GM23338 (cell line): ENCODE data around the gene IST1. TPM values are rescaled to one million over a fixed set of nuclear protein-coding genes. Genes with fewer than 3 reads are reported as not detected.

Experiments used
- ATAC-seq: fragments of 200-7000 bp; cut with Tn5 transposase; 3 replicates; pipeline ENCODE4 v1.9.1; 2020
- DNase-seq: peaks from one replicate; pipeline ENCODE4 v3.0.0-alpha.2; 2015; ENCODE audit warnings: low spot score
- H2AFZ ChIP-seq: fragments of 200-600 bp; sonication (generic); 2 replicates; pipeline ENCODE4 v1.8.0; 2016; ENCODE audit warnings: antibody characterized with exemption, mild to moderate bottlenecking, moderate library complexity
- H3F3A ChIP-seq: fragments of 200-600 bp; sonication (generic); replicated peaks from 2 replicates; pipeline ENCODE4 v1.8.0; 2017; ENCODE audit warnings: antibody characterized with exemption, mixed run types, low read depth
- H3K27ac ChIP-seq: fragments of 200-600 bp; sonication (generic); 2 replicates; pipeline ENCODE4 v1.6.1; 2016; ENCODE audit warnings: low read depth
- H3K27me3 ChIP-seq: fragments of 200-600 bp; sonication (generic); 2 replicates; pipeline ENCODE4 v1.8.0; 2016; ENCODE audit warnings: mild to moderate bottlenecking, mixed run types, moderate library complexity; ENCODE audit not compliant: insufficient read depth
- H3K36me3 ChIP-seq: fragments of 200-600 bp; sonication (generic); 2 replicates; pipeline ENCODE4 v1.8.0; 2016; ENCODE audit warnings: mild to moderate bottlenecking; ENCODE audit not compliant: insufficient read depth
- H3K4me1 ChIP-seq: fragments of 200-600 bp; sonication (generic); 2 replicates; pipeline ENCODE4 v1.8.0; 2016; ENCODE audit warnings: mild to moderate bottlenecking, moderate library complexity; ENCODE audit not compliant: insufficient read depth
- H3K4me2 ChIP-seq: fragments of 200-600 bp; sonication (generic); 2 replicates; pipeline ENCODE4 v1.7.1; 2017; ENCODE audit warnings: mixed run types
- H3K4me3 ChIP-seq: fragments of 200-600 bp; sonication (generic); 2 replicates; pipeline ENCODE4 v1.6.1; 2016; ENCODE audit warnings: mixed run types
- H3K79me2 ChIP-seq: fragments of 200-600 bp; sonication (generic); replicated peaks from 2 replicates; pipeline ENCODE4 v1.8.0; 2017; ENCODE audit warnings: mild to moderate bottlenecking; ENCODE audit not compliant: insufficient read depth
- H3K9me2 ChIP-seq: fragments of 200-600 bp; sonication (generic); 2 replicates; pipeline ENCODE4 v1.8.0; 2017; ENCODE audit not compliant: insufficient read depth
- H4K20me1 ChIP-seq: fragments of 200-600 bp; sonication (generic); replicated peaks from 2 replicates; pipeline ENCODE4 v1.8.0; 2017; ENCODE audit warnings: mild to moderate bottlenecking; ENCODE audit not compliant: insufficient read depth
- H3K27ac Mint-ChIP-seq: 2 replicates; pipeline ENCODE4 v1.8.0; 2020; ENCODE audit warnings: inconsistent platforms, mild to moderate bottlenecking, moderate library complexity, mixed read lengths
- H3K27me3 Mint-ChIP-seq: 3 replicates; pipeline ENCODE4 v1.8.0; 2022; ENCODE audit warnings: low read depth, mild to moderate bottlenecking, moderate library complexity, mixed read lengths, inconsistent platforms; ENCODE audit not compliant: insufficient read depth, poor library complexity
- H3K36me3 Mint-ChIP-seq: 3 replicates; pipeline ENCODE4 v1.8.0; 2021; ENCODE audit warnings: low read depth, mild to moderate bottlenecking, inconsistent platforms, moderate library complexity, mixed read lengths
- H3K4me1 Mint-ChIP-seq: 3 replicates; pipeline ENCODE4 v1.8.0; 2020; ENCODE audit warnings: mild to moderate bottlenecking, inconsistent platforms, mixed read lengths
- H3K4me3 Mint-ChIP-seq: 3 replicates; pipeline ENCODE4 v1.8.0; 2021; ENCODE audit warnings: moderate library complexity, mild to moderate bottlenecking, inconsistent platforms, mixed read lengths
- H3K9me3 Mint-ChIP-seq: 3 replicates; pipeline ENCODE4 v1.8.0; 2020; ENCODE audit warnings: moderate library complexity, mild to moderate bottlenecking, inconsistent platforms, mixed read lengths
- EZH2 ChIP-seq: fragments of 200-600 bp; sonication (generic); IDR thresholded peaks from one replicate; pipeline ENCODE4 v1.8.0; 2017; ENCODE audit warnings: antibody characterized with exemption, mild to moderate bottlenecking, low read depth; ENCODE audit not compliant: unreplicated experiment
- POLR2AphosphoS5 ChIP-seq: IDR thresholded peaks from 2 replicates; pipeline ENCODE4 v1.6.1; 2016; ENCODE audit warnings: antibody characterized with exemption, low read depth
- REST ChIP-seq: IDR thresholded peaks from one replicate; pipeline ENCODE4 v1.6.1; 2018; ENCODE audit warnings: antibody characterized with exemption; ENCODE audit not compliant: unreplicated experiment
- STAT1 ChIP-seq: IDR thresholded peaks from one replicate; pipeline ENCODE4 v1.6.1; 2016; ENCODE audit warnings: antibody characterized with exemption; ENCODE audit not compliant: unreplicated experiment
- ZNF114 ChIP-seq: fragments of 250-450 bp; sonication (Bioruptor Pico); IDR thresholded peaks from 2 replicates; pipeline ENCODE4 v1.5.0; 2020; ENCODE audit warnings: mild to moderate bottlenecking, moderate library complexity
- ZNF331 ChIP-seq: fragments of 250-450 bp; sonication (Bioruptor Pico); IDR thresholded peaks from 2 replicates; pipeline ENCODE4 v1.5.0; 2020; ENCODE audit warnings: low read depth, mild to moderate bottlenecking, moderate library complexity
- polyA plus RNA-seq: library from polyadenylated mRNA; unstranded; fragments of >200 nt; fragmentation: Nextera tagmentation; extraction: Ambion mirVana; gene quantifications from 2 replicates; pipeline ENCODE4 v1.2.1, GENCODE V29; 2016
- total RNA-seq: library from RNA; depleted of rRNA; stranded (reverse); fragments of >200 nt; shearing (Covaris generic); gene quantifications from 2 replicates; pipeline ENCODE4 v1.2.3, GENCODE V29; 2014

The IST1 gene
- total and polyA plus RNA-seq, 2 experiments from 2014 or later, result 108 to 234 TPM

GRCh38 chr16:71912534-71913275 is 17.4 kb downstream of the IST1 start:
- H3F3A ChIP-seq, result 0 out of 2 replicates have a peak, but pooled peaks cover 3% of the 10 kb centered on the region
- H3K4me1 ChIP-seq, result peaks cover 9% of the 10 kb centered on the region; the same call in 1 of the 2 replicates
- H3K79me2 ChIP-seq, result peaks cover 100% of the 10 kb centered on the region
- ATAC-seq (no peak; the same call in 2 of the 3 replicates), DNase-seq (peak; percentile 14)
- peaks cover 97% of the 10 kb centered on the region for H4K20me1 ChIP-seq
- 0 out of 2 replicates have a peak overlapping the region, but pooled peaks have one; percentile 40 for H3K27ac ChIP-seq
- H3K4me3 ChIP-seq, result no peak overlapping the region
- no peaks in the 10 kb centered on the region for H3K9me3 Mint-ChIP-seq
- H3K36me3 ChIP-seq, result peaks cover 27% of the 10 kb centered on the region
- peaks cover 2% of the 10 kb centered on the region for H3K27me3 Mint-ChIP-seq
- no peaks in the 10 kb centered on the region for H3K9me2 ChIP-seq
- no peaks in the 10 kb centered on the region for H3K27me3 ChIP-seq
- no peak overlapping the region for H3K27ac Mint-ChIP-seq
- H3K4me3 Mint-ChIP-seq, result no peak overlapping the region
- no peak overlapping the region for H3K4me2 ChIP-seq
- TF ChIP-seq ZNF114 (CRISPR knock-in tag), result no peak
- no peak for TF ChIP-seq STAT1
- TF ChIP-seq REST, result no peak
- no peak for TF ChIP-seq POLR2AphosphoS5
- TF ChIP-seq ZNF331 (CRISPR knock-in tag), result no peak
- no peak for TF ChIP-seq EZH2
- H2AFZ ChIP-seq, result no peak overlapping the region
- peaks cover 64% of the 10 kb centered on the region for H3K36me3 Mint-ChIP-seq
- H3K4me1 Mint-ChIP-seq, result peaks cover 14% of the 10 kb centered on the region

GRCh38 chr16:71914802-71915201 is 19.5 kb downstream of the IST1 start:
- no peak overlapping the region for H3K27ac ChIP-seq
- H3K4me3 Mint-ChIP-seq, result no peak overlapping the region
- DNase-seq (no peak), ATAC-seq (no peak)
- H3K27ac Mint-ChIP-seq, result no peak overlapping the region
- peaks cover 92% of the 10 kb centered on the region for H4K20me1 ChIP-seq
- H3F3A ChIP-seq, result peaks cover 3% of the 10 kb centered on the region; the same call in 1 of the 2 replicates
- no peaks in the 10 kb centered on the region for H3K9me3 Mint-ChIP-seq
- peaks cover 9% of the 10 kb centered on the region; the same call in 2 of the 3 replicates for H3K4me1 Mint-ChIP-seq
- no peak overlapping the region for H3K4me2 ChIP-seq
- H3K27me3 Mint-ChIP-seq, result peaks cover 5% of the 10 kb centered on the region
- peaks cover 100% of the 10 kb centered on the region for H3K79me2 ChIP-seq
- no peaks in the 10 kb centered on the region for H3K9me2 ChIP-seq
- H2AFZ ChIP-seq, result no peak overlapping the region
- TF ChIP-seq POLR2AphosphoS5, result no peak
- no peak for TF ChIP-seq REST
- TF ChIP-seq STAT1, result no peak
- TF ChIP-seq EZH2, result no peak
- no peaks in the 10 kb centered on the region for H3K27me3 ChIP-seq
- H3K4me1 ChIP-seq, result peaks cover 9% of the 10 kb centered on the region; the same call in 1 of the 2 replicates
- peaks cover 73% of the 10 kb centered on the region for H3K36me3 Mint-ChIP-seq
- H3K36me3 ChIP-seq, result peaks cover 48% of the 10 kb centered on the region
- no peak overlapping the region for H3K4me3 ChIP-seq
